Lung microvascular endothelial cell (primary cell): ENCODE data around the gene ABTB2. TPM values are rescaled to one million over a fixed set of nuclear protein-coding genes. Genes with fewer than 3 reads are reported as not detected.
"Not testable (repeated sequence)": the region's sequence is repeated elsewhere in the genome, so short reads cannot be mapped to it uniquely, and the experiment has no call there.

Experiments used
- DNase-seq, 2 donors: peaks; one replicate each; pipeline versions ENCODE4 v3.0.0 to v3.0.0-alpha.2; 2010; ENCODE audit warnings: low read depth in 2 of 2
- total RNA-seq: library from RNA; depleted of rRNA; stranded (reverse); fragments of >200 nt; gene quantifications from 2 replicates; pipeline ENCODE4 v1.2.1, GENCODE V29; 2014

ABTB2 gene
- total RNA-seq, 1 donor from 2014 or later, result 0.20 TPM

DNA sequence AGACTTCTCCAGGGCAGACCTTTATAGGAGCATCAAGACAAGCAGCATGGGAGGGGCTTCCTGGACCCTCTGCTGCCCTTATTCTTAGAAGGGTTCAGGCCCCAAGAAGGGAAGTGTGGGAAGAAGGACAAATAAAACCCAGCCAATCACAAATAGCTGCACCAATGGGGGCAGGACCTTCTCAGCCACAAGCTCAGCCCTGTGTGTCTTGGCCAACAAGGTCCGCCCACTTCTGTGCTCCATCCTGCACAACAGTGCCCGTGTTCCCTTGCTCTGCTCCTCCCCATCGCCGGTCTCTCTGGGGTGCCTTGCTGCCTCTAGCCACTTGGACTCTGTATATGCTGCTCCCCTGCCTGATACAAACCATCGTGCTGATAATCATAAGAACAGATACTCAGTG lies 166.2 kb downstream of the ABTB2 start:
- no peak for DNase-seq

DNA sequence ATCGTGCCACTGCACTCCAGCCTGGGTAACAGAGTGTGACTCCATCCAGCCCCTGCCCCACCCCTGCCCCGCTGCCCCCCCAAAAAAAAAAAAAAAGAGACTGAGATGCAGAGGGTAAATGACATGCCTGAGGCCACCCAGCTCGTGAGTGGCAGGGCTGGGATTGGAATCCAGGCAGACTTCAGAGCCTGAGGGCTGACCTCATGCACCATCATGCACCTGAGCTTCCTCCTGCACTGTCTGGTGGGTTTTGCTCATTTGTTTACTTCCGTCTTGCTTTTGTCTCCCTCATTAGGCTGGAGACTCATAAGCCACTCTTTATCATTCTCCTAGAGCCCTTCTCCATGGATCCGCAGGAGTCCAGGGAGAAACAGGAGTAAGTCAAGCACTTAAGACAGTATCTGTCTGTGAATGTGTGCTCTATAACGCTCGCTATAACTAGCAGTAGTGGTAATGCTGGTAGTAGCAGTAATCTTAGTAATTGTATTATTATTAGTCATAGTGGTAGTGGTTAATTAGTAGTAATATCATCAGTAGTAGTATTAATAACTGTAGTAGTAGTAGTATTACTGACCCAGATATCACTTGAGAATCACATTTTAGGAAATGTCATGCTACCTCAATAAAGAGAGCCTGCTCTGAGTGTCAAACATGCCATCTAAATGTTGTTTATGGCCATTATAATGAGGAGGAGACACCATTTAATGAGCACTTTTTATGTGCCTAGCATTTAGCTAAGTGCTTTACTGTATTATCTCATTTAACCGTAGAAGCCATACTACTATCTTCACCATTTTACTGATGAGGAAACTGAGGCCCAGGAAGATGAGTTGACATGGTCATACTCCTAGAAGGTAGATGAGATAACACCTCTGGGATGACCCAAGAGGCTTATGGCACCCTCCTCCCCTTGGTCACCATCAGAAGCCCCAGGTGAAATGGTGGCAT lies 167.3 kb downstream of the ABTB2 start:
- no peak for DNase-seq

DNA sequence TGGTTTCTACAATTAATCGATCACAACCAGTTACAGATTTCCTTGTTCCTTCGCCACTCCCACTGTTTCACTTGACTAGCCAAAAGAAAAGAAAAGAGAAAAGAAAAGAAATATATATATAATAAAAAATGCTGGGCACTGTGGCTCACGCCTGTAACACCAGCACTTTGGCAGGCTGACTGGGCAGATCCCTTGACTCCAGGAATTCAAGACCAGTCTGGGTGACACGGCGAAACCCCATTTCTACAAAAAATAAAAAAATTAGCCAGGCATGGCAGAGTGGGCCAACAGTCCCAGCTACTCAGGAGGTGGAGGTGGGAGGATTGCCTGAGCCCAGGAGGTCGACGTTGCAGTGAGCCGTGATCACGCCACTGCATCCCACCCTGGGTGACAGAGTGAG lies 168.6 kb downstream of the ABTB2 start:
- no peak for DNase-seq

DNA sequence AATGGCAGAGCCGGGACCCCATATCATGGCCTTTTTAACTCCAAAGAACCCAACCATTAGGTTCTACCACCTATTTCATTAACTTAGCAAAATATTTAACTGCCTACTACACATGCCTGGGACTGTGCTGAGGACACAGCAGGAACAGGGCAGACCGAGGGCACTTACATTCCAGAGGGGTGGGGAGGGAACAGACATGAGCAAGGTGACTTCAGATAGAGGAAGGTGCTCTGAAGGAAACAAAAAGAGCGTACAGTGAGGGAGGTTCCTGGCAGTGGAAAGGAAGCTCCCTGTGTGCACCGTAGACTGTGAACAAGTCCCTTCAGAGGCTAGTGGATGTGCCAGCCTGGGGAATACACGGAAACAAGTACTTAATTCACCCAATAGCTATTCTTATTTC lies 169.6 kb downstream of the ABTB2 start:
- DNase-seq, result no peak

DNA sequence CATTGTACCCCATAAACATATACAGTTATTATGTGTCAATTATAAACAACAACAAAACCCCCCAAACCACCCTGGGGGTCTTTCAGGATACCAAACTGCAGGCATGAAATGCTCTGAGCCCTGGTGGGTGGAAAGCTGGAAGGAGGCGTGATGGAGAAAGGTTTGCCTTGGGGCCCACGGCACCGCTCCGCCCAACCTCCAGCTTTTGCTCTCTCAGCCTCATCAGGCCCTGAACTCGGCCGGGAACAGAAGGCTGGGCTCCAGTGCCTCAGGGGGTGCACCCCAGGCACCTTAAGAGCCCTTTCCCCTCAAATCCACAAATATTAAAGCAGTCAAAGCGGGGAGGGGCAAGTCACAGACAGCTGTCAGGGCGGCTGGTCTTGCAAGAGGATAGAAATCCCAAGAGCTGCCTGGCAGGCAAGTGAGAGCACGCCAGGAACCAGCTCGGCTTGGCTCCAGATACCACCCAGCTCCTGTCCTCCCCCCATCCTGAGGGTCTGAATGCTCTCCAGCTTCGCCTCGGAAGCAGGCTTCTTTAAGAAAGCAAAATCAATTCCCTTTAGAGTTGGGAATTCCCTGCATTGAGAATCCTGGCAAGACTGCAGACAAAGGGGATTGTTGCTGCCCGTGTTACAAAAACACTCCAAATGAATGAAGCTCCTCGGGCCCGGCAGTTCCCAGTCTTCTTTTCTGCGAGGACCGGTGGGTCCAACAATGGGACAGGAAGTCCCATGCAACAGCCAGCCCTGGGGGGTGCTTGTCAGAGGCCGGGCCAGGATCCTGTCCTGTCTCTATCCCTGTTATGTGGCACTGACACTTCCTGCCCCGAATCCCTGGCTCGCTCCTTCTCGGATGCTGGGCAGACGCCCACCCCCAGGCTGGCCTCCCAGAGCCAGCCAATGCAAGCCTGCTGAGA lies 171.6 kb downstream of the ABTB2 start:
- no peak for DNase-seq

DNA sequence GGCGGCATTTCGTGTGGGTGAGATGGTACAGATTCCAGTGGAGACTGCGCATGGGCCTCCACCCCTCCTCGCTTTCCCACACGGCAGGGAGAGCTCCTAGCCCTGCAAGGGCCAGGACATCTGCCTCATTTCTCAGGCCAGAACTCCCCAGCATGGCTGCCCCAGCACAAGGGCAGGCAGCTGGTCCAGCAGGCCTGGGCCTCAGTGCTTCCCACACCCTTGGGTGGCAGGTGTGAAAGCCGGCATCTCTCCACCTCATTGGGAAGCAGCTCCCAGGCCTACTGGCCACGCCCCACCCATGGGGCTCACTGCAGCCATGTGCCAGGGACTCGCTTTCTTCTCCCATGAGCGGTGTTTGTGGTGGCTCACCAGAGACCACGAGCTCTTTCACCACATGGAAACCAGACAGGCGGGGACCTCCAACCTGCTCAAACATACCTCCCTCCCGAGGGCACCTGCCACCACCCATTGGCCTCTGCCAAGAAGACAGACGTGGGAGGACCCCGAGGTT lies 173.2 kb downstream of the ABTB2 start:
- no peak for DNase-seq

DNA sequence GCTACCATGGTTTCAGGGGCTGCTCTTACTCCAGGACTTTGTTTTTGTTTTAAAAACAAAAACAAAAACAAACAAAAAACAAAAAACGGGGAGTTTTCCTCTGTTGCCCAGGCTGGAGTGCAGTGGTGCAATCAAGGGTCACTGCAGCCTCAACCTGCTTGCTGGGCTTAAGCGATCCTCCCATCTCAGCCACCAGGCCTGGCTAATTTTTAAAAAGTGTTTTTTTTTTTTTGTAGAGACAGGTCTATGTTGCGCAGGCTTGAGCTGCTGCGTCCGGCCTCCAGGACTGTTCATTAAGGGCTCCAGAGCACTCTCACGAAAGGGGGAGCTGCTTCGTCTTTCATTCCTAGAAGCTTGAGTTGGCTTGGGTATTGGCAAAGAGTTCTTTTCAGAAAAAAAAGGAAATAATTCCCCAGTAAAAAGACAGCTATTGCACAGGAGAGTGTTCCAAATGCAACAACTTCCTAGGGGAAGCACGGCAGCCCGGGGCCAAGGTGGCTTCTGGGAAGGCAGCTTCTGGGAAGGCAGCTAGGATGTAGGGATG lies 173.9 kb downstream of the ABTB2 start:
- DNase-seq, result no peak

DNA sequence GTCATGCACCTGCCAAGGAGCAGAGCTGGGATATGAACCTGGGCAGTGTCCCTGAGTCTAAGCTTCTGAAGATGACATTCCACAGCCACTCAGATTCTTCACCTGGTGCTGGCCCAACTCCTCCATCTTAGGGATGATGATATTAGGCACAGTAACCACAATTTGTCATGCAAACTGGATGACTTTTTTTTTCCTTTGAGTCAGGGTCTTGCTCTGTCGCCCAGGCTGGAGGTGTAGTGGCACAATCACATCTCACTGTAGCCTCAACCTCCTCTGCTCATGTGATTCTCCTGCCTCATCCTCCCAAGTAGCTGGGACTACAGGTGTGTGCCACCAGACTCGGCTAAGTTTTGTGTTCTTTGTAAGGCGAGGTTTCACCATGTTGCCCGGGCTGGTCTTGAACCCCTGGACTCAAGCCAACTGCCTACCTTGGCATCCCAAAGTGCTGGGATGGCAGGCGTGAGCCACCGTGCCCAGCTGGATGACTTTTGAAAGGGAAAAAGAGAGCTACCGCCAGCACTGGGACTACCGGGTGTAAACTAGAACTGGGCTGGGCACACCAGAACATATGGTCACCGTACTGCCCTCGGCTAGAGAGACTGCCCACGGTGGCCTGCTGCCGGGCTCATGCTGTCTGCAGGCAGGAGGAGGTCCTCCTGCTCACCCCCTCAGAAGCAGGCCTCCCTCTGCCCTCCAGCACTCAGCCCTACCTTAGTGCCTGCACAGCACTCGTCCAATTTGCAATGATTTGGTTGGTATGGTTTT lies 174.7 kb downstream of the ABTB2 start:
- DNase-seq, result no peak

DNA sequence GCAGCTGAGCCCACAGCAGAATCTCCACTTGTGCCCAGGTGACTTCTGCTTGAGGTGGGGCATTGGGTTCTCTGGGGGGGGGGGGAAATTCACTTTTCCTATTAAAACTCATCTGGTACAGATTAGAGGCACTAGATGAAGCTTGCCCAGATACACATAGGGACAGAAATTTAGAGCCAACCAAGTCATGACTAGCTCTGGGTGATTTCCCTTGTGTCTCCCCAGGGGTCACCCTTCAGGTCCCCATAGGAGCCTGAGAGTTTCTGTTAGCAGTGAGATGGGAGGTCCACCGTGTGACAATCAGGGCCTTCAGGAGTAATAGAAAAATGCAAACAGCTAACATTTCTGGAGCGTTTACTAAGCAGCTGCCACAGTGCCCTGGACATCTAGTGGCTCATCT lies 175.4 kb downstream of the ABTB2 start:
- no peak for DNase-seq

DNA sequence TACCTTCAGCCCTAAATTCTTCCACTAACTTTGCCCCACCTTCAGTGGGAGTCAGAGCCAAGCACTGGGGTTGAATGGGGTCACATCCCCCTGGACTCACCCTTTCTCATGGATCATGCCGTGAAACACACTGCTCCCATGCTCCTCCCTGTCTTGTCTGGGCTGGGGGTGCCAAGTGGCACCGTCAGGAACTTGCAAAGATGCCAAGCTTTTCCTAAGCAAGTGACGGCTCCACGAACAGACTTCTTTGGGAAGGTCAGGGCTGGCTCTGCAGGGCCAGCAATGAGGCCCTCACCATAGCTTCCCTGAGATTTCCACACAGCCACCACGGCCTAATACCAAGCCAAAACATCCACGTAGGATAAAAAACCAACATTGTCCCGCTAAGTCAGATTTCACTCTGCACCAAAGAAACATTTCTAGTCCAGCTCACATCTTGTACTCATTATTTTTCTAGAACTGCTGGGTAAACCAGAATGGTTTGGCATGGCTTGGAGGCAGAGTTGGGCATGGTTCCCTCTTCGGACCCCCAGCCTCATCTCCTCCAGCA lies 175.9 kb downstream of the ABTB2 start:
- DNase-seq, result no peak

DNA sequence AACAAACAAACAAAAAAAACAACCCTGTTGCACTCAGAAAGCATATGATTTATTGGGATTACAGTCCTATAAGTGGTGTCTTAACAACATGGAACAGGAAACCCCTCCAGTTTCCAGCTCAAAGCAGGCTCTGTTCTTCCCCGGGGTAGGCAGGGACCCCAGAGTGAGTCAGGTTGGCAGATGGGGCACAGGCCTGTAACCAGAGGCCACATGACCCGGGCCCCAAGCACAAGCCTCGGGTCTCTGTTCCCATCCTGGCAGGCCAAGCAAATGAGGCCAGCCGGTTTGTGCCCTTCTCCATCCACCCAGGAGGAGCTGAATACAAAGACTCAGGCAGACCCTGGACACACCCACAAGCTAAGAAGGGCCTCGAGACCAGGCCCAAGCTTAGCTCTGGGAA lies 176.6 kb downstream of the ABTB2 start:
- DNase-seq, result no peak

DNA sequence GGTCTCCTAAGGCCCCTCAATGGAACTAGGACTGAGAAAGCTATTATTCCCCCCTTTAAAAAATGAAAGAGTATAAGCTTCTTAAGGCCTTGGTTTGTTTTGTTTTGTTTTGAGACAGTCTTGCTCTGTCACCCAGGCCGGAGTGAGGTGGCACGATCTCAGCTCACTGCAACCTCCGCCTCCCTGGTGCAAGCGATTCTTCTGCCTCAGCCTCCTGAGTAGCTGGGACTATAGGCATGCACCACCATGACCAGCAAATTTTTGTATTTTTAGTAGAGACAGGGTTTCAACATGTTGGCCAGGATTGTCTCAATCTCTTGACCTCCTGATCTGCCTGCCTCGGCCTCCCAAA lies 177.0 kb downstream of the ABTB2 start:
- DNase-seq, result not testable (repeated sequence)

DNA sequence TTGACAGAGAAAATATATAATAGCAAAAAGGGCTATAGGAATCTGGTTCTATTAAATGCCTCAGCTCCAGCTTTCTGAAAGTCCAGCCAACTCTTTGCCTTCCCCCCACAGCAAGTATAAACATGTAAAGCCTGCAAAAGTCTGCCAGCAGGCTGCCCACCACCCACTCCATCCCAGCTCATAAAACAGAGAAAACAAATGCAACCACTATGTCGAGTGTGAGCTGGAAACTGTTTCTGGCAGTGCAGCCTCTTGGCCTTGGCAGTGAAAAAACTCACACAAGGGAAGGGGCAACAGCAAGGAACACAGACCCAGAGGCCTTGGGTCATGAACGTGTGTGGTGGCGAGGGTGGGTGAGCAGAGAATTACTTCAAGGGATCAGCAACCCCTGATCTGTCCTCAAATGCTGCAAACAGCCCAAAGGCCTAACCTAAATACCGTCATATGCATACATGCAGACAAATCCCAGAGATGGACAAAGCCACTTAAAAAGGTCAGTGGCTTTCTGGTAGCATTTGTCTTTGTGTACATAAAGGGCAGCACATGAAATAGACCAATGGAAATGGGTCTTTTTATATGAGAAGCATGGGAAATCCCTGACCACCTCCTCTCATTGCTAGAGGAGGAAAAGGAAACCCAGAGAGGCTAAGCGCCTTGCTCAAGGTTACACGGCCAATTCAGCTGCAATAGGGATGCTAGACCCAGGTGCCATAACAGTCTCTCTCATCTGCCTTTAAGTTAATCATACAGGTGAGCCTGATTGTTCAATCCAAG lies 177.6 kb downstream of the ABTB2 start:
- DNase-seq, result no peak

DNA sequence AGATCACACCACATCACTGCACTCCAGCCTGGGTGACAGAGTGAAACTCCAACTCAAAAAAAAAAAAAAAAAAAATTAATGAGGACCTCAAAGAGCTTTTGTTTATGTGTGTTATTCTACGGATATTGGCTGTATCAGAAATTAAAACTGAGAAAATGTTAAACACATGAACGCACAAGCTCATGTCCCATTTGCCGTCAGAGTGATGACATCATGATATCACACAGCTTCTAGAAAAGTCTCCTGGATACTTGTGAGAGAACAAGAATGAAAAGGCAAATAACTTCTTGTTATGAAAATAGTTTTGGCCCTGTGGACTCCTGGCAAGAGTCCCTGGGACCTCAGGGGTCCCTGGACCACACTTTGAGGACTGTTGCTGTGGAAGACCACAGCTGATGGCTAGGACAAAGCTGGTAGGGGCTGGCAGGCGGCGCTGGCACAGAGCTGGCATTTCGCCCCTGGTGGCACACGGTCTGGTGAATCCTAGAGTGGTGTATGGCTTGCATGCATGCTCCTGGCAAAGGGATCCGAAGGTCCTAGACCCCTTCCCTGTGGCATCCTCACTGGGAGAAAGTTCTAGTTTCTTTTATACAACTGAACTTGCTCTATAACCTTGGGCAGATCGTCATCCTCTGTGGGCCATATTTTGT lies 178.7 kb downstream of the ABTB2 start:
- no peak for DNase-seq

DNA sequence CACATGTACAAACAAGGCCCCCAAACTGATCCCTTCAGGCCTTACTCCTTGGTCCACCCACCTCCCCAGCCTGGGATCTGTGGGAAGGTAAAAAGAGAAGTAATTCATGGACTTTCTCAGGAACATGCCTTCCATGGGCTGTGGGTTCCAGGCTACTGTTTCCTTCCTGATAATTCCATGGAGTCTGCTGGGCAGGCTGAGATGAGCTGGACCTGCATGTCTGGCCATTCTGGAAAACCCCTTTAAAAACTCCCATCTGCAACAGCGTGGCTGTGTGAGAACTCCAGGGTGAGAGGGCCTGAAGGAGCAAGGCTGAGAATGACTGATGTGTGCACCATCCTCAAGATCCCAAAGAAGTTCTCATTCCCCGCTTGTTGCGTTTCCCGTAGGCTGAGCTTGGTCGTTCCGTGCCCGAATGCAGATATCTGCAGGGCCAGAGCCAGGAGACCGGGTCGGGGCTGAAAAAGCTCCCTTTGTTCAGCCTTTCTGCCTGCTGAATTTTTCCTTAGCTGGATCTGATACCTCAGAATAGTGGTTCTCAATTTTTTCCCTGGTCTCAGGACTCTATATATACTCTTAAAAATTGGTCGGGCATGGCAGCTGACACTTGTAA lies 179.5 kb downstream of the ABTB2 start:
- peak in 1 of 2 donors; percentile 16 for DNase-seq

DNA sequence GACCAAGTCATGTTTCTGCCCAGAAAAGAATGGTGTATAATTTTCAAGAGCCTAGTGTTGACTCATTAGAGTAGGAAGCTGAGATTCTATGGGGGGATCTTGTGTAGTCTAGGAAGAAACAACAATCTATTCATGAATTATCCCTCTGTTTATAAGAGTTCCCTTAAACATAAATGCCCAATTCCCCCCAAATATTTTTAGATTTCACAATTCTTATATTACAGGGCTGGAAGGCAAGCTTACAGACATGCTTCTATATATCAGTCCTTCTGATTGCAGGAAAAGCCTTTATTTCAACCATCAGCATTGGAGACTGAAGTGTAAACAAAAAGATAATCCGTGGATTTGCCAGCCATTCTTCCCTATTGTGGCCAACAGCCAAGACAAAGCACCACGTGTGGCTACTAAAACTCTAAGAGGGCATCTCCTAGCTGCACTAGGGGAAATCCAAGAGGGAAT lies 181.0 kb downstream of the ABTB2 start:
- DNase-seq, result peak in 1 of 2 donors; percentile 19

DNA sequence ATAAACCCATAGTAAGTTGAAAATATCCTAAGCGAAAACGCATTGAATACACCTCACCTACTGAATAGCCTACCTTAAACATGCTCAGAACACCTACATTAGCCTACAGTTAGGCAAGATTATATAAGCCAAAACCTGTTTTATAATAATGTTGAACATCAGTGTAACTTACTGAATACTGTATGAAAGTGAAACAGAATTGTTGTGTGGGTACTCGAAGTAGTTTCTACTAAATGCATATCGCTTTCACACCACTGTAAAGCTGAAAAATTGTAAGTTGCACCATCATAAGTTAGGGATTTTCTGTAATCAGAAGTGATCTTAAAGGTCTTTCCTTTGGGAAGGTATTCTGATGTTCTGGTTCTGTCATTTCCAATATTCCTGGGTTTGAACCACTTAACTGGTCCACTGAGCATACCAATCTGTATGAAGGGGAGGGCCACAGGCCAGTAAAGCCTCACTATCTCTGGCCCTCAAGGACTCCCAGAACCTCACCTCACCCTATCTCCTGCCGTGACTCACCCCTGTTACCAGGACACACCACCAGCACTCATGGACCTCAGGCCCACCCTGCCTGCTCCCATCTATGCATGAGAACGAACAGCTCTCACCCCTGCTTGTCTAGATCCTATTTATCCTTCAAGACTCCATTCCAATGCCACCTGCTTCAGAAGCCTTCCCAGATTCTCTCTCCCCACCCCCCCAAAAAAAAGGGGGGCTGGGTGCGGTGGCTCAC lies 182.4 kb downstream of the ABTB2 start:
- no peak for DNase-seq

DNA sequence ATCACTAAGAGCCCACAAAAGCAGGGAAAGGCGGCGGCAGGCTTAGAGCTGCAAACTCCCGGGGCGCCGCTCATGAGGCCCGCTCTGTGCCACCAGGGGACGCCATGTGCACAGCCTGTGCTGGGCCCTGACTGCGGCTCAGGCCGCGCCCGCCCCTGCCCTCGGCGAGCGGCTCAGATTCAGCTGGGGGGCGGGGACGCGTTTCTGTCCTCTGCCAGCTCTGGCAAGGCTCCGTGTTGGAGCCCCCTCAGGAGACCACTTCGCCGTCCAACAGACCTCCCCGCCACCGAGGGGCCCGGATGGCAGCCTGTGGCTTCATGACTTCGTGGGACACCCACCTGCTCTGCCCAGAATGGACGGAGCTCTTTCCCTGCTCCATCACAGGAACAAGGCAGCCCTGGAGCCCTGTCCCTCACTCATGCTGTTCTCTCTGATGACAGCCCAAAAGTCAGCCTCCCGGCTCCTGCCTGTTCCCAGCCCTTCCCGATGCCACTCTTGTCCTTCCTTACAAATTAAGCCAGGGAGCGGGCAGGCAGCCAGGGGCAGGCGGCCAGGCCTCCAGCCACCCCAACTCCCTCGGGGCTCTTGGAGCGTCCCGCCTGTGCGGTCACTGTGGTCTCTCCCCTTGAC lies 183.3 kb downstream of the ABTB2 start:
- peak; percentile 65 to 75 for DNase-seq
